CD4-positive, alpha-beta T cell treated with Interleukin-1 beta for 1 hour (primary cell): ENCODE results near the gene EPG5.
A peak's percentile ranks its signal among the peaks of the same experiment; 100 is the strongest.
"Not testable (repeated sequence)": the region's sequence is repeated elsewhere in the genome, so short reads cannot be mapped to it uniquely, and the experiment has no call there.

Experiments used
- DNase-seq, 2 donors: peaks; one replicate each; pipeline ENCODE4 v3.0.0-alpha.2; 2020 to 2022

Gene EPG5, protein sequence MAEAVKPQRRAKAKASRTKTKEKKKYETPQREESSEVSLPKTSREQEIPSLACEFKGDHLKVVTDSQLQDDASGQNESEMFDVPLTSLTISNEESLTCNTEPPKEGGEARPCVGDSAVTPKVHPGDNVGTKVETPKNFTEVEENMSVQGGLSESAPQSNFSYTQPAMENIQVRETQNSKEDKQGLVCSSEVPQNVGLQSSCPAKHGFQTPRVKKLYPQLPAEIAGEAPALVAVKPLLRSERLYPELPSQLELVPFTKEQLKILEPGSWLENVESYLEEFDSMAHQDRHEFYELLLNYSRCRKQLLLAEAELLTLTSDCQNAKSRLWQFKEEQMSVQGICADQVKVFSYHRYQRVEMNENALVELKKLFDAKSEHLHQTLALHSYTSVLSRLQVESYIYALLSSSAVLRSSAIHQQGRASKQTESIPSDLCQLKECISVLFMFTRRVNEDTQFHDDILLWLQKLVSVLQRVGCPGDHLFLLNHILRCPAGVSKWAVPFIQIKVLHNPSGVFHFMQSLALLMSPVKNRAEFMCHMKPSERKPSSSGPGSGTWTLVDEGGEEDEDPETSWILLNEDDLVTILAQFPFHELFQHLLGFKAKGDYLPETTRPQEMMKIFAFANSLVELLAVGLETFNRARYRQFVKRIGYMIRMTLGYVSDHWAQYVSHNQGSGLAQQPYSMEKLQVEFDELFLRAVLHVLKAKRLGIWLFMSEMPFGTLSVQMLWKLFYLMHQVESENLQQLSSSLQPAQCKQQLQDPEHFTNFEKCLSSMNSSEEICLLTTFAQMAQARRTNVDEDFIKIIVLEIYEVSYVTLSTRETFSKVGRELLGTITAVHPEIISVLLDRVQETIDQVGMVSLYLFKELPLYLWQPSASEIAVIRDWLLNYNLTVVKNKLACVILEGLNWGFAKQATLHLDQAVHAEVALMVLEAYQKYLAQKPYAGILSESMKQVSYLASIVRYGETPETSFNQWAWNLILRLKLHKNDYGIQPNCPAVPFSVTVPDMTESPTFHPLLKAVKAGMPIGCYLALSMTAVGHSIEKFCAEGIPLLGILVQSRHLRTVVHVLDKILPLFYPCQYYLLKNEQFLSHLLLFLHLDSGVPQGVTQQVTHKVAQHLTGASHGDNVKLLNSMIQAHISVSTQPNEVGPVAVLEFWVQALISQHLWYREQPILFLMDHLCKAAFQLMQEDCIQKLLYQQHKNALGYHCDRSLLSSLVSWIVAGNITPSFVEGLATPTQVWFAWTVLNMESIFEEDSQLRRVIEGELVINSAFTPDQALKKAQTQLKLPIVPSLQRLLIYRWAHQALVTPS (N-terminal part only)

DNA sequence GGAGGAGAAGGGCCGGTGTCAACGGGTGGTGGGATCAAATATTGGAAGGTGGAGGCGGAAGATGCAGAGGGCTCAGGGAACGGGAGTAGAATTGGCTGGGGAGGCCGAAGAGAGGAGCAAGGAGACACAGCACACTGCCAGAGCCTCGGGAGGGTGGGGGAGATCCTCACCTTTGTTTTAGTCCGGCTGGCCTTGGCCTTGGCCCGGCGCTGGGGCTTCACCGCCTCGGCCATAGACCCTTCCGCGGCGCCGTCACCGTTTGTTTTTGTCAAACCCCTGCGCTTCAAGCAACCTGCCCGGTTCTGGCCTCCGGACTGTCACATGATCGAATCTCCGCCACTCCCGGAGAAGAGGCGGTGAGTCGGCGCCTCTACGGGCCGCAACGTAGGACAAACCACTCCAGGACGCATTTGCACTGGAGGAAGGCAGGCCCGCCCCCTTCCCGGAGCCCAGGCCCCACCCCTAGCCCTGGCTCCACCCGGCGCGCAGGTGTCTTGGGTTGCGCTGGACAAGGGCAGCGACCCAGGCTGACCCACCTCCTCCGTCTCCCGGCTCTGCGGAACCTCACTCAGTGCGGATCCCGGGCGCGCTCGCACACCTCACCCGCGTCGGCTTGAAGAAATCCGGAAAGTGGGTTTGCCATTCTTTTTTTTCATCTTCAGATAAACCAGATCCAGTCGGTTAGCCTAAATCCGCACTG, at the start of gene EPG5:
Gene EPG5 (minus strand): TSS at position 323 of the 700 bp plus-strand sequence. CDS start 90 bp downstream, at position 233.
- DNase-seq = peak; percentile 93 to 94

DNA sequence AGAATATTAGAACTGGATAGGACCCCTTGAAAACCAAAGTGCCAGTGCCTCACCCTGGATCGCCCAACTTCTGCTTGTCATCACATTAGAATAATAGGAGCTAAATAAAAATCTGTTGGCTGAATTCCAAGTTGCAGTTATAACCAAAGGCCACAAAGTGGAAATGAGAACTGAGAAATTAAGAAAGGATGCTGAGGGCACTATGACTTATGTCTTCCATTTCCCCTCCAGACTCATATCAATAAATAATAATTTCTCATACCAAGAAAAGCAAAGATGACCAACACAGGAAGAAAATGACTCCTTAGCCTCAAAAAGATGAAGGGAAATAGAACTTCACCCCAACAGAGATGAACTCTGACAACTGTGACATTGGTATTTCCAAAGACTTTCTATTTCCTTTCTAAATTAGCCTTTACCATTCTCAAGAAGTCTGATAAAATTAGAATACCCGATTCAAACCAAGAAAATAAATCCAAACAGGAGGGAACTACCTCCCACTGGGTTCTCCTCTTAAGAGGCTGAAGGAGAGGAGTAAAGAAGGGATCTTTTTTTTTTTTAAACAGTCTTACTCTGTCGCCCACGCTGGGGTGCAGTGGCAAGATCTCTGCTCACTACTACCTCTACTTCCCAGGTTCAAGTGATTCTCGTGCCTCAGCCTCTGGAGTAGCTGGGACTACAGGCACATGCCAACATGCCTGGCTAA, 46.5 kb upstream of the EPG5 start:
- no peak for DNase-seq

DNA sequence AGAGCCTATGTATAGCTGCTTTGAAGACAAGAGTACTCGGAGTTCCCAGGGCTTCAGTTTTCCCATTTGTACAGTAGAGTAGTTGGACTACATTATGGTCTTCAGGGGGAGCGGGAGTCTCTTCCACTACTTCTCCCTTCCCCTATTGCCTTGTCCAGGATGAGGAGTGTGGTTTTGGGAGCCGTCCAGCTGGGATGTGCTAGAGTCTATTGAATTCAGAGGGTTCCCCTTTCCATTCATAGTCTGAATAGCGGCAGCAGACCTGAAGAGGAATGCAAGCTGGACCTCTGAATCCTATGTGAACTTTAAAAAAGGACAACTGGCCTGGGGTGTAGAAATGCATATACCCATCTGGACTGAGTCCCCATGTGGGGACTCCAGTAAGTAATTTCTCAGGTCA, 43.5 kb upstream of the EPG5 start:
- no peak for DNase-seq

DNA sequence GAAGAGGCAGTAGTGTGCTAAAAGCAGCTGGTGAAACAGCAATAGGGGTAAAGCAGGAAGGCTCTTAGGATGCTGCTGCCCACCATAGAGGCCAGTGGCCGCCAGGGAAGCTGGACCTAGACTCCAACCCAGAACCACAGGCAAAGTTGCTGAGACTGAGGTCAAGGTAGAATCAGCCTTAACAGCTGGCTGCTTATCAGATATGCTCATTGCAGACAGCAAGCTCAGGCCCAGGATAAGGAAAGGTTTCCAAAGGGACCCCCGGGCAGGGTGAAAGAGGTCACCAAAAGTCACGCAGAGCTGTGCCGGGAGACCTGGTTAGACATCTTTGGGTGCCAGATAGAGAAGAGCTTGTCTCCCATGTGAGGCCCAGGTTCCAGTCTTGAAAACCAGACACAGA, 42.9 kb upstream of the EPG5 start:
- DNase-seq = no peak

DNA sequence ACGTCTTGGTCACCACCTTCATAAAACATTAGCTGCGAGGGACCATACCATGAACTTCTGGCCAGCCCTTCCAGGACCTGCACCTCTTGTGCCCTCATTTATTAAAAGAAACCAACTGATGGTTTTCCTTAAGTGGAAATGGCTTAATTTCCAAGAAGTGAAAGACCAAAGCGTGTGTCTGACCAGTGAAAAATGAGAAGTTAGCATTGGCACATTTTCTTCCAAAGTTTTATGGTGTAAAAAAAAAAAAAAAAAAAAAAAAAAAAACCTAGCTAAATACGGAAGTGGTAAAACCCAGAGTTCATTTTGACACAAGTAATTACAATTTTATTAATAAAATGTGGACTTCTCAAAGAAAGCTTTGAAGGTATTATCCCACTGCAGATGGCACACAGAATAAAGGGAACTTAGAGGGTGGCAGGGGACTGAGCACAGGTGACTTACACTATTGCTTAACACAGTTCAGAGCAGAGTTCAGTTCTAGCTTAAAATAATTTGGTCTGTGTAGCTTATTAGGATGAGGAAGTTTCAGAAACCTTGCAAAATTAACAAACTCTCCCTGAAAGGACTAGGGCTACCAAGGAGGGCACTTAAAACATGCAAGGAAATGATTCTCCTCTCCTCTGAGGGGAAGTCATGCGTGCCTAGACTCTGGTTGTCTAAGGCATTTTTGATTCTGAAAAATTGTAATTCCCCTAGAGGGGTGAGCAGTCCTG, 42.2 kb upstream of the EPG5 start:
- peak in 1 of 2 donors; percentile 15 for DNase-seq

GRCh38 chr18:46008531-46008930, 41.4 kb upstream of the EPG5 start:
- DNase-seq = no peak

DNA sequence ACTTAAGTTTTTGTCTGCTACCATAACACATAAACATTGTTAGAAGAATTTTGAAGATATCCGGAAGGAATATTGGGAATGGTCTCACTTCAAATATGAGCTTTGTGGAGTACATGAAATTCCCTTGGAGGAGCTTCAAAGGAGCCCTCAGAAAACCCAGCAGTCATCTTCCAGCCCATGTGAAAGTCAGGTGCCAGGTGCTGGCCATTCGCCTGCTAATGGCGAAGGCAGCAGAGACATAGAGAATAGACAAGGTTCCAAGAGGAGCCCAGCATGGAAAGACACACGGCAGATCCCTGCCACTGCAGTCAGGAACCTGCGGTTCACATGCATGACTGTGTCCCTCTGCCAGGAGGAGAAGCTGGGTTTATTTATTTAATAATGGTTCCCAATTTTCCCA, 40.0 kb upstream of the EPG5 start:
- DNase-seq = no peak

- DNase-seq = no peak
Observed at GRCh38 chr18:46002934-46003333, 35.8 kb upstream of the EPG5 start.

DNA sequence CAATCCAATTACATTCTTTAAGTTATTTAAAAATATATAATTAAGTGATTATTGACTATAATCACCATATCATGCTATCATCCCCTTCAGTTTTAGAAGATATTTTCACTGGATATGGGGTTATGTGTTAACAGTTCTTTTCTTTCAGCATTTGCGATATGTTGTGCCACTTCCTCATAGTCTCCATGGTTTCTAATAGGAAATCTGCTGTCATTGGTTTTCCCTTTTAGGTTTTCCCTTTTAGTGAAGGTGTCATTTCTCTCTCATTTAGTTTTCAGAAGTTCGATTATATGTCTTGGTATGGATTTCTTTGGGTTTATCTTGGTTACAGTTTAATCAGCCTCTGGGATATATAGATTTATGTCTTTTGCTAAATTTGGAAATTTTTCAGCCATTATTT, 34.8 kb upstream of the EPG5 start:
- no peak for DNase-seq

- DNase-seq = peak in 1 of 2 donors; percentile 10
Observed at GRCh38 chr18:46001074-46001473, 33.9 kb upstream of the EPG5 start.

GRCh38 chr18:45999536-45999935, 32.4 kb upstream of the EPG5 start:
- no peak for DNase-seq

- peak; percentile 11 to 26 for DNase-seq
Observed at GRCh38 chr18:45998244-45998643, 31.1 kb upstream of the EPG5 start.

- DNase-seq = peak in 1 of 2 donors; percentile 21
Observed at GRCh38 chr18:45997700-45998151, 30.6 kb upstream of the EPG5 start.

DNA sequence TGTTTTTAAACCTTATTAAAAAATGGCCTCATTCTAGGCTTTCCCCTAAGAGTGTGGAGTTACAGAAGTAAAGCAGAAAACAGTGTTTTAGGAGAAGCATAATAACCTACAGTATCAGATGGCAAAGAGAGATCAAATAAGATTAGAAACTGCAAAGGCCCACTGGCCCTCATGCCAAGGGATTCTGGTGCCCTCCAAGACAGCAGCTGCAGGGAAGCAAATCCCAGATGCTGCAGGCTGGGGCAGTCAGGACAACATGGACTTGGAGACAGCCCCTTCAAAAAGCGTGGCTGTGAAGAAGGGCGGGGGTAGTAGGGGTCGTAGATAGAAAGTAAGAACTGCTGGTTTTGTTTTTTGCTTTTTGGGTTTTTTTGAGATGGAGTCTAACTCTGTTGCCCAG, 28.3 kb upstream of the EPG5 start:
- DNase-seq = no peak

DNA sequence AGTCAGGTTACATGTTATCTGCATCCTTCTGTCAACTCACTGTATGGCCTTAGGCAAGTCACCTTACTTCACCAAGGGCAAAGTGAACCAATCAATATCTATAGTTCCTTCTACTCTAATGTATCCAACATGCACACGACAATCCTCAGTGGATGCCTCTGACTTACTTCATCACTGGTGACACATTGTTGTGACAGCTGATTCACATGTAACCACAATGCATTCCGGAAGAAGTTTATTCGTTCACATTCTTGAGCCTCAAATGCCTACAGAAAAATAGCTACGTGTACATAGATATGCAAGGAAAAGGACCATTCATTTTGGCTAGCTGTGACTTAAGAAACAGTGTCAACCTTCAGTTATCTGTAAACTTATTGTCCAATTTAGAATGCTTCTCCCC, 26.3 kb upstream of the EPG5 start:
- no peak for DNase-seq

- DNase-seq = not testable (repeated sequence)
Observed at GRCh38 chr18:45992527-45992926, 25.4 kb upstream of the EPG5 start.

- no peak for DNase-seq
Observed at GRCh38 chr18:45991788-45992187, 24.7 kb upstream of the EPG5 start.

DNA sequence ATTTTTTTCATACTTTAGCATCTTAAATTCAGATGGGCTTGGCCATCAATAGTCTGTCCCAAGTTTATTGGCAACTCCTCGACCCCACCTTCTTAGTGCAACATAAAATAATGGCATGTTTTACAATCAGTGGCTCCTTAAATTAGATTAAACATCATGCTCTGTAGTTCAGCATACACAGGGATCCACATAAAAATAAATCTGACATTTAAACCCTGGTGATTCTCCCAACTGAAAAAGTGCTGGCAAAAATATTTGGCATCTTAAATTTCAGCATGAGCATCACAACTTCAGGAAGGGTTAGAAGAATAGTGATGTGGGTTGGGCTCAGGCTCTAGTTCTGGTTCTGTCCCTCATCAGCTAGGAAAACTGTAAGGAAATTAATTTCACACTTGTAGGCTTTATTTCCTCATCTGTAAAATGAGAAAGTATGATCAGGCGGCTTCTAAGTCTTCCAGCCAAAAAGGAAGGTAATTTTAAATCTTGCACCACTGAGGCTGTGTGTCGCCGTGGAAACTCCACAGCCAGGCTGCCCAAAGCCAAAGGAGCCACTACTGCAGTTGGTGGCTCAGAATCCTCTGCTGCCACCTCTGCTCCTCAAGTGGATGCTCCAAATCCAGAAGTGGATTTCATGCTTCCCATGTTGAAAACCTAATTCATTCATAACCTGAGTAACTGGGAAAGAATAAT, 17.6 kb upstream of the EPG5 start:
- DNase-seq = no peak

DNA sequence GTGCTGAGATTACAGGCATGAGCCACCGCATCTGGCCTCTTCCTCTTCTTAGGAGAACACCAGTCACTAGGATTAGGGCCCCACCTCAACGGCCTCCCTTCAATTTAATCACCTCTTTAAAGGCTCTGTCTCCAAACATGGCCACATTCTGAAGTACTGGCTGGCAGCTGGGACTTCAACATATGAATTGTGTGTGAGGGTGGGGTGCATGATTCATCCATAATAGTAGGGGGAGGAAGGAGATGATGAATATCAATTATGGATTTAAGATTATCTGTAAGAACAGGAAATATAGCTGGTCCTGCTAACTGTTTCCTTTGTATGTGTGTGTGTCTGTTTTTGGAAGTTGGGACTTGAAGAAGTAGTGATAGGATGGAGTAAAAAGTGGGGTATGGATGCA, 14.7 kb upstream of the EPG5 start:
- DNase-seq = no peak

GRCh38 chr18:45980229-45980628, 13.1 kb upstream of the EPG5 start:
- no peak for DNase-seq
